ENCODE measurements around the gene IRX2.

- no peak for TF ChIP-seq CTCF (IDR thresholded peaks at IDR 0.05; ENCODE audit: control extremely low read depth in 1 of 3, insufficient read depth in 1 of 3, low read depth in 1 of 3, low read length in 3 of 3)
- TF ChIP-seq GABPA (IDR thresholded peaks at IDR 0.05; ENCODE audit: borderline replicate concordance, insufficient read depth, low read length), result no peak
- no peak for TF ChIP-seq USF2 (IDR thresholded peaks at IDR 0.05; ENCODE audit: low read length)
- no peak for TF ChIP-seq SIN3A (conservative IDR thresholded peaks at IDR 0.05 in 1 of 2, IDR thresholded peaks at IDR 0.05 in 1 of 2; ENCODE audit: low read depth in 1 of 2, low read length in 2 of 2)
- TF ChIP-seq CEBPB (IDR thresholded peaks at IDR 0.05; ENCODE audit: low read depth, low read length), result no peak
Measured at GRCh38 chr5:2724831-2725230, 26.6 kb downstream of the IRX2 start.
